ENCODE data around the gene GRM3.

GRM3 gene

GRCh38 chr7:86911659-86912058 is 267.9 kb downstream of the GRM3 start:
- DNase-seq = no peak

GRCh38 chr7:86913709-86914108 is 270.0 kb downstream of the GRM3 start:
- no peak for DNase-seq

Measured in activated CD4-positive, alpha-beta T cell treated with anti-CD3 and anti-CD28 coated beads for 48 hours (primary cell).